Activated CD4-positive, alpha-beta T cell treated with anti-CD3 and anti-CD28 coated beads for 1 hour (primary cell): ENCODE results near the gene CACNA1B.
"Not testable (repeated sequence)": the region's sequence is repeated elsewhere in the genome, so short reads cannot be mapped to it uniquely, and the experiment has no call there.

Experiments
- DNase-seq: peaks from one replicate; pipeline ENCODE4 v3.0.0-alpha.2; 2020

CACNA1B gene

GRCh38 chr9:137877506-137878122 lies at the start of gene CACNA1B:
TSS of gene CACNA1B (plus strand) at chr9:137877782. CDS start at chr9:137877934, 152 bp downstream.
- DNase-seq: not testable (repeated sequence)

- DNase-seq: no peak
These were observed 49.6 kb upstream of the CACNA1B start for GRCh38 chr9:137827908-137828526.

- no peak for DNase-seq
These were observed 48.9 kb upstream of the CACNA1B start for GRCh38 chr9:137828527-137829259.

GRCh38 chr9:137829260-137829996 lies 48.2 kb upstream of the CACNA1B start:
- DNase-seq: no peak

- DNase-seq: no peak
These were observed 45.3 kb upstream of the CACNA1B start for GRCh38 chr9:137832191-137832700.

- DNase-seq: no peak
These were observed 44.6 kb upstream of the CACNA1B start for GRCh38 chr9:137832830-137833590.

GRCh38 chr9:137833721-137834613 lies 43.6 kb upstream of the CACNA1B start:
- no peak for DNase-seq

GRCh38 chr9:137834846-137835546 lies 42.6 kb upstream of the CACNA1B start:
- DNase-seq: no peak

GRCh38 chr9:137836151-137836830 lies 41.3 kb upstream of the CACNA1B start:
- DNase-seq: no peak

GRCh38 chr9:137836831-137837241 lies 40.7 kb upstream of the CACNA1B start:
- DNase-seq: no peak

GRCh38 chr9:137837345-137838278 lies 40.0 kb upstream of the CACNA1B start:
- DNase-seq: no peak

GRCh38 chr9:137838576-137838975 lies 39.0 kb upstream of the CACNA1B start:
- DNase-seq: no peak

- DNase-seq: no peak
These were observed 34.2 kb upstream of the CACNA1B start for GRCh38 chr9:137843355-137843754.

- no peak for DNase-seq
These were observed 25.9 kb upstream of the CACNA1B start for GRCh38 chr9:137851516-137852267.

GRCh38 chr9:137853392-137853995 lies 24.1 kb upstream of the CACNA1B start:
- DNase-seq: no peak

GRCh38 chr9:137860361-137860760 lies 17.2 kb upstream of the CACNA1B start:
- no peak for DNase-seq

- DNase-seq: no peak
These were observed 11.9 kb upstream of the CACNA1B start for GRCh38 chr9:137865581-137866145.
